ENCODE results near the gene SLC10A3.

The SLC10A3 gene

GRCh38 chrX:154460326-154460725 lies 30.1 kb downstream of the SLC10A3 start:
- no peak for TF ChIP-seq EGR1 (IDR thresholded peaks at IDR 0.05)
- TF ChIP-seq TAF1 (IDR thresholded peaks at IDR 0.05; ENCODE audit: low read depth) = no peak
- TF ChIP-seq CEBPB (IDR thresholded peaks at IDR 0.05) = no peak
- TF ChIP-seq ZBTB7A (IDR thresholded peaks at IDR 0.05; ENCODE audit: low read depth) = no peak
- TF ChIP-seq, protein P1, sequence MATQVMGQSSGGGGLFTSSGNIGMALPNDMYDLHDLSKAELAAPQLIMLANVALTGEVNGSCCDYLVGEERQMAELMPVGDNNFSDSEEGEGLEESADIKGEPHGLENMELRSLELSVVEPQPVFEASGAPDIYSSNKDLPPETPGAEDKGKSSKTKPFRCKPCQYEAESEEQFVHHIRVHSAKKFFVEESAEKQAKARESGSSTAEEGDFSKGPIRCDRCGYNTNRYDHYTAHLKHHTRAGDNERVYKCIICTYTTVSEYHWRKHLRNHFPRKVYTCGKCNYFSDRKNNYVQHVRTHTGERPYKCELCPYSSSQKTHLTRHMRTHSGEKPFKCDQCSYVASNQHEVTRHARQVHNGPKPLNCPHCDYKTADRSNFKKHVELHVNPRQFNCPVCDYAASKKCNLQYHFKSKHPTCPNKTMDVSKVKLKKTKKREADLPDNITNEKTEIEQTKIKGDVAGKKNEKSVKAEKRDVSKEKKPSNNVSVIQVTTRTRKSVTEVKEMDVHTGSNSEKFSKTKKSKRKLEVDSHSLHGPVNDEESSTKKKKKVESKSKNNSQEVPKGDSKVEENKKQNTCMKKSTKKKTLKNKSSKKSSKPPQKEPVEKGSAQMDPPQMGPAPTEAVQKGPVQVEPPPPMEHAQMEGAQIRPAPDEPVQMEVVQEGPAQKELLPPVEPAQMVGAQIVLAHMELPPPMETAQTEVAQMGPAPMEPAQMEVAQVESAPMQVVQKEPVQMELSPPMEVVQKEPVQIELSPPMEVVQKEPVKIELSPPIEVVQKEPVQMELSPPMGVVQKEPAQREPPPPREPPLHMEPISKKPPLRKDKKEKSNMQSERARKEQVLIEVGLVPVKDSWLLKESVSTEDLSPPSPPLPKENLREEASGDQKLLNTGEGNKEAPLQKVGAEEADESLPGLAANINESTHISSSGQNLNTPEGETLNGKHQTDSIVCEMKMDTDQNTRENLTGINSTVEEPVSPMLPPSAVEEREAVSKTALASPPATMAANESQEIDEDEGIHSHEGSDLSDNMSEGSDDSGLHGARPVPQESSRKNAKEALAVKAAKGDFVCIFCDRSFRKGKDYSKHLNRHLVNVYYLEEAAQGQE (IDR thresholded peaks at IDR 0.05; ENCODE audit: low read depth) = no peak
- TF ChIP-seq TCF12 (IDR thresholded peaks at IDR 0.05; ENCODE audit: low read depth) = no peak
- no peak for TF ChIP-seq FOXM1 (IDR thresholded peaks at IDR 0.05; ENCODE audit: borderline replicate concordance, low read depth)
- TF ChIP-seq YY1 (IDR thresholded peaks at IDR 0.05; ENCODE audit: low read depth) = no peak

- TF ChIP-seq TCF12 (IDR thresholded peaks at IDR 0.05; ENCODE audit: low read depth) = no peak
- no peak for TF ChIP-seq TEAD4 (IDR thresholded peaks at IDR 0.05)
- no peak for TF ChIP-seq EGR1 (IDR thresholded peaks at IDR 0.05)
- TF ChIP-seq RAD21 (IDR thresholded peaks at IDR 0.05; ENCODE audit: low read depth) = no peak
- TF ChIP-seq CREB1 (IDR thresholded peaks at IDR 0.05; ENCODE audit: low read depth) = no peak
- TF ChIP-seq YY1 (IDR thresholded peaks at IDR 0.05; ENCODE audit: low read depth) = no peak
- TF ChIP-seq, protein P2, sequence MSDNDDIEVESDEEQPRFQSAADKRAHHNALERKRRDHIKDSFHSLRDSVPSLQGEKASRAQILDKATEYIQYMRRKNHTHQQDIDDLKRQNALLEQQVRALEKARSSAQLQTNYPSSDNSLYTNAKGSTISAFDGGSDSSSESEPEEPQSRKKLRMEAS (IDR thresholded peaks at IDR 0.05) = no peak
- TF ChIP-seq USF1 (IDR thresholded peaks at IDR 0.05) = no peak
- no peak for TF ChIP-seq NFIC (IDR thresholded peaks at IDR 0.05)
- no peak for TF ChIP-seq TAF1 (IDR thresholded peaks at IDR 0.05; ENCODE audit: low read depth)
- no peak for TF ChIP-seq EP300 (IDR thresholded peaks at IDR 0.05; ENCODE audit: borderline replicate concordance)
- no peak for TF ChIP-seq CEBPB (IDR thresholded peaks at IDR 0.05)
- TF ChIP-seq, protein P1 (IDR thresholded peaks at IDR 0.05; ENCODE audit: low read depth) = no peak
- TF ChIP-seq FOXM1 (IDR thresholded peaks at IDR 0.05; ENCODE audit: borderline replicate concordance, low read depth) = no peak
- TF ChIP-seq ZBTB7A (IDR thresholded peaks at IDR 0.05; ENCODE audit: low read depth) = no peak
Measured at GRCh38 chrX:154459832-154460231, 30.6 kb downstream of the SLC10A3 start.

DNA sequence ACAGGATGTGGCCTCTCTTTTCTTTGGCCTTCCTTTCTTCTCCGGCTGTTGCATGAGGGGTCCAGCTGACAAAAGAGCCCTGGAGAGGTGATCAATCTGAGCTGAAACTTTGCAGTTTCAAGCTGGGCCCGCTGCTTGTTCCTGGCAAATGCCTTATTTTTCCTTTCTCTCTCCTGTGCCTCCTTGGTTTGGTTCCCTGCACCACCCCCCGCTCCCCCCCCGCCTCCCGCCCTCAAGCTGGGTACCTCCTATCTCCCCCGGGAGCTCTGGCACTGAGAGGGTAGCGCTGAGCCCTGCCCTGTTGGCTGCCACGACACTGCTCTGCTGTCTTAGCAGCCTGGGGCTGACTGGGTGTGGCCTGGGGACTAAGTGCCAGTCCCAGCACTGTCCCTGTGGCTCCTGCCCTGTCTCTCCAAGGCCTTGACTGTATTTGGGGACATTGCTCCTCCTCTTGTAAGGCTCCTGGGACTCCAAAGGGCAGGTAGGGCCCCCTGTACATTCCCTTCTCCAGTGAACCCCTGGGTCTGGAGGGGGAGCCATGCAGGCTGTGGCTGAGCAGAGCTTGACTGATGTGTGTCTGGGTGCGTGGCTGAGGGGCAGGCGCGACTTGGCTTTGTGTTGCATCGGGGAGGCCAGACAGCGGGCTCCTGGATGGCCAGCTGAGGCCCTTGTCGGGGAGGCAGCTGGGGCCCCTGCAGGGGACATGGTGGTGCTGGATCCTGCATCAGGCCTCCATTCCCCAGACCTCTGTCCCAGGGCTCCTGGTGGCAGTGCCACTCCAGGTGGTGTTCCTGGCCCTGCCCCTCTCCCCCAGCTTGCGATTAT lies 31.3 kb downstream of the SLC10A3 start:
- no peak for TF ChIP-seq TCF12 (IDR thresholded peaks at IDR 0.05; ENCODE audit: low read depth)
- TF ChIP-seq YY1 (IDR thresholded peaks at IDR 0.05; ENCODE audit: low read depth) = no peak
- TF ChIP-seq, protein P1 (IDR thresholded peaks at IDR 0.05; ENCODE audit: low read depth) = no peak
- TF ChIP-seq TEAD4 (IDR thresholded peaks at IDR 0.05) = no peak
- no peak for TF ChIP-seq NFIC (IDR thresholded peaks at IDR 0.05)

- TF ChIP-seq, protein P1 (IDR thresholded peaks at IDR 0.05; ENCODE audit: low read depth) = no peak
- TF ChIP-seq, protein P2 (IDR thresholded peaks at IDR 0.05) = 0 out of 2 replicates have a peak, but pooled peaks have one; percentile 15
- TF ChIP-seq EGR1 (IDR thresholded peaks at IDR 0.05) = peak; percentile 79
- TF ChIP-seq ZBTB7A (IDR thresholded peaks at IDR 0.05; ENCODE audit: low read depth) = 0 out of 2 replicates have a peak, but pooled peaks have one; percentile 50
- no peak for TF ChIP-seq NFIC (IDR thresholded peaks at IDR 0.05)
- TF ChIP-seq CREB1 (IDR thresholded peaks at IDR 0.05; ENCODE audit: low read depth) = no peak
- TF ChIP-seq FOXM1 (IDR thresholded peaks at IDR 0.05; ENCODE audit: borderline replicate concordance, low read depth) = no peak
Measured at GRCh38 chrX:154458116-154458953, 32.1 kb downstream of the SLC10A3 start, which contains the start of gene PLXNA3. Gene PLXNA3, plus strand, starts transcription at chrX:154458281. Its CDS starts 1,903 bp downstream, at chrX:154460184.

All from Ishikawa (cell line).